HEK293T (cell line): ENCODE data around the gene AMOTL2.

ENCODE experiments used
- CTCF ChIA-PET: fragments of 350-600 bp; formaldehyde crosslinking; extraction: SDS; loops from one replicate; lab custom pipeline; 2021; ENCODE audit warnings: antibody characterized with exemption, inconsistent platforms; lab: Yijun Ruan, JAX
- POLR2A ChIA-PET: fragments of 350-600 bp; formaldehyde crosslinking; extraction: SDS; loops from one replicate; lab custom pipeline; 2020; ENCODE audit warnings: antibody characterized with exemption, inconsistent platforms; lab: Yijun Ruan, JAX
- DNase-seq: peaks from one replicate; pipeline ENCODE4 v3.0.0; 2012; ENCODE audit warnings: mixed read lengths; ENCODE audit errors: extremely low spot score
- ARNT ChIP-seq: fragments of 450-650 bp; IDR thresholded peaks from 2 replicates; pipeline ENCODE4 v1.6.1; 2017; ENCODE audit warnings: mild to moderate bottlenecking
- BHLHE40 ChIP-seq: fragments of 450-650 bp; IDR thresholded peaks from 2 replicates; pipeline ENCODE4 v1.6.1; 2016; ENCODE audit warnings: mild to moderate bottlenecking, moderate library complexity, borderline replicate concordance
- CTBP1 ChIP-seq: fragments of 450-650 bp; IDR thresholded peaks from 2 replicates; pipeline ENCODE4 v1.6.1; 2016; ENCODE audit warnings: borderline replicate concordance
- ELF4 ChIP-seq: fragments of 450-650 bp; IDR thresholded peaks from 2 replicates; pipeline ENCODE4 v1.6.1; 2017; ENCODE audit warnings: antibody characterized with exemption
- FOXA1 ChIP-seq: fragments of 450-650 bp; IDR thresholded peaks from 2 replicates; pipeline ENCODE4 v1.6.1; 2016; ENCODE audit warnings: mild to moderate bottlenecking
- FOXK2 ChIP-seq: fragments of 450-650 bp; IDR thresholded peaks from 2 replicates; pipeline ENCODE4 v1.6.1; 2016; ENCODE audit warnings: mild to moderate bottlenecking
- FOXM1 ChIP-seq: fragments of 450-650 bp; IDR thresholded peaks from 2 replicates; pipeline ENCODE4 v1.6.1; 2017; ENCODE audit warnings: mild to moderate bottlenecking, borderline replicate concordance
- HDGF ChIP-seq: fragments of 450-650 bp; IDR thresholded peaks from 2 replicates; pipeline ENCODE4 v1.6.1; 2017; ENCODE audit warnings: antibody characterized with exemption, borderline replicate concordance
- L3MBTL2 ChIP-seq: fragments of 450-650 bp; conservative IDR thresholded peaks from 2 replicates; pipeline ENCODE4 v1.6.1; 2016; ENCODE audit warnings: mild to moderate bottlenecking
- LEF1 ChIP-seq: fragments of 450-650 bp; IDR thresholded peaks from 2 replicates; pipeline ENCODE4 v1.6.1; 2017; ENCODE audit warnings: mild to moderate bottlenecking, borderline replicate concordance
- NFRKB ChIP-seq: fragments of 450-650 bp; IDR thresholded peaks from 2 replicates; pipeline ENCODE4 v1.6.1; 2016; ENCODE audit warnings: mild to moderate bottlenecking, moderate library complexity
- SP1 ChIP-seq: fragments of 450-650 bp; IDR thresholded peaks from 2 replicates; pipeline ENCODE4 v1.6.1; 2017
- SUZ12 ChIP-seq: fragments of 450-650 bp; IDR thresholded peaks from 2 replicates; pipeline ENCODE4 v1.6.1; 2016; ENCODE audit warnings: mild to moderate bottlenecking
- TARDBP ChIP-seq: fragments of 450-650 bp; IDR thresholded peaks from 2 replicates; pipeline ENCODE4 v1.6.1; 2016
- ZNF384 ChIP-seq: fragments of 450-650 bp; IDR thresholded peaks from 2 replicates; pipeline ENCODE4 v1.6.1; 2016
- TF ChIP-seq, protein P1 (sequence below): fragments of 450-650 bp; IDR thresholded peaks from 2 replicates; pipeline ENCODE4 v1.6.1; 2016

The AMOTL2 gene

GRCh38 chr3:134361162-134361835, 12.9 kb downstream of the AMOTL2 start:
- POLR2A ChIA-PET, result no interaction called here
- no peak for DNase-seq
- TF ChIP-seq CTBP1 (no peak), SUZ12 (no peak), SP1 (no peak), ELF4 (no peak), FOXK2 (no peak), ARNT (no peak), FOXA1 (no peak), TARDBP (no peak), FOXM1 (no peak), LEF1 (no peak), BHLHE40 (no peak), NFRKB (no peak), ZNF384 (no peak), L3MBTL2 (no peak)
- TF ChIP-seq, protein P1, sequence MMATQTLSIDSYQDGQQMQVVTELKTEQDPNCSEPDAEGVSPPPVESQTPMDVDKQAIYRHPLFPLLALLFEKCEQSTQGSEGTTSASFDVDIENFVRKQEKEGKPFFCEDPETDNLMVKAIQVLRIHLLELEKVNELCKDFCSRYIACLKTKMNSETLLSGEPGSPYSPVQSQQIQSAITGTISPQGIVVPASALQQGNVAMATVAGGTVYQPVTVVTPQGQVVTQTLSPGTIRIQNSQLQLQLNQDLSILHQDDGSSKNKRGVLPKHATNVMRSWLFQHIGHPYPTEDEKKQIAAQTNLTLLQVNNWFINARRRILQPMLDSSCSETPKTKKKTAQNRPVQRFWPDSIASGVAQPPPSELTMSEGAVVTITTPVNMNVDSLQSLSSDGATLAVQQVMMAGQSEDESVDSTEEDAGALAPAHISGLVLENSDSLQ, result no peak
- CTCF ChIA-PET, result no interaction called here

DNA sequence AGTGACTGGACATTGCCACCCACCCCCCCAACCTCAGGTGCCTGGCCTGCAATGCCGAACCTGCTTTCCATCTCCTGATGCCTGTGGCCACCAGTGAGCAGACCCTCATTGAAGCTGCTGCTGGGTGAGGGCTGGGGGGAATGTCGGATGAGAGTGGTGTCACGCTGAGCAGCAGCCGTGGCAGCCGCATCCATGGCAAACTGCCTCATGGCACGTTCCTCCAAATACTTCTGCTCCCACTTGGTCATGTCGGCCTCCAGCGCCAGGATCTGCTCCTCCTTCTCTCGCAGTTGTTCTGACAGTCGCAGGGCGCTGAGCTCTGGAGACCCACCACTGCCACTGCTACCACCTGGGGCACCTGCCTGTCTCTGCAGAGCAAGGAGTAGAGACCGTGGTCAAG, 14.2 kb downstream of the AMOTL2 start:
- DNase-seq, result no peak
- TF ChIP-seq ELF4, result no peak
- TF ChIP-seq, protein P1, result no peak
- TF ChIP-seq LEF1, result no peak
- TF ChIP-seq NFRKB, result no peak
- TF ChIP-seq TARDBP, result no peak
- TF ChIP-seq SUZ12, result no peak
- TF ChIP-seq ARNT, result no peak
- no peak for TF ChIP-seq HDGF
- ChIA-PET POLR2A (no interaction called here), CTCF (no interaction called here)

- ChIA-PET CTCF (interaction anchor here (1.0 kb wide), 1 partner anchor 8 kb away, joined by 3 read pairs; no protein-coding TSS in a partner anchor), POLR2A (no interaction called here)
- DNase-seq, result no peak
- no peak for TF ChIP-seq SUZ12
- TF ChIP-seq ARNT, result no peak
- TF ChIP-seq FOXM1, result no peak
- TF ChIP-seq LEF1, result no peak
- TF ChIP-seq L3MBTL2, result no peak
- TF ChIP-seq NFRKB, result no peak
- TF ChIP-seq FOXA1, result no peak
- no peak for TF ChIP-seq HDGF
- TF ChIP-seq ELF4, result no peak
Measured at GRCh38 chr3:134359121-134360010, 14.9 kb downstream of the AMOTL2 start.

DNA sequence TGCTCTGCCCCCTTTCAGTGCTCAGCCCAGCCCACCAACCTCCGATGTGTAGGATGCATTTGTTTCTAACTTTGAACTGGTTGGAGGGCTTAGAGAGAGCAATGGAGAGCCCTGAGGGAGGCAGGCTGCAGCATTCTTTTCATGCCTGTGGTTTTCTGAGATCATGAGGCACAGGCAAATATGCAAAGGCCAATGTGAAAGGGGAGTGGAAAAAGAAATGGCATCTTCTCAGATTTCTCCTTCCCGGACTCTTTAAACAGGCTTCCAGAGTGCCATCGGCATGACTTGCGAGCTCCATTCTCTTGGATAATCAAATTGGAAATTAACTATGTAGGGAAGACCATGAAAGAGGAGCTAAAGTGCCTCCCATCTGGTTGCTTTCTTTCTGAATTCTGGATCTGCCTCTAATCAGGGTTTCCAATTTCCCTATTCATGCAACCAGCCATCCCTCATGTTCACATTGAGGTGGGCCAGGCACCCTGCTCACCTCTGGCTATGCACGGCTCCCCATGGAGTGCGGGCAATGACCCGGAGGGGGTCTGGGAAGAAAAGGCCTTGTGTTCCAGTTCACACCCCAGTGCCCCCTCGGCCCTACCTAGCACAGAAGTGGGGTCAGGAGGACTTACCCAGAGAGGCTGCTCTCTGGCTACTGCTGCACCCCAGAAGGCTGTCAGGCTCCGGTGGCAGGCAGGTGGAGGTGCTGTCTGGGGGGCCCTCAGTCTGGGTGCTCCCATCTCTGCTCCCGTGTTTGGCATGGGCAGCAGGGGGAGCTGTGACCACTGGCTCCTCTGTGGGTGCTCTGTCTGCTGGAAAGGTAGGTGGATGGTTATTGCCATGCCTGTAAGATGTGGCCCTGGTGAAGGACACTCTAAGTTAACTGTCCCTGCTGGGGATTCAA, 16.1 kb downstream of the AMOTL2 start:
- no peak for DNase-seq
- ChIA-PET POLR2A (no interaction called here), CTCF (interaction anchor here (1.0 kb wide), 1 partner anchor 9 kb away, joined by 3 read pairs; no protein-coding TSS in a partner anchor)
- TF ChIP-seq ELF4 (no peak), SP1 (no peak), LEF1 (no peak), HDGF (no peak), CTBP1 (no peak), NFRKB (no peak), L3MBTL2 (no peak), FOXA1 (no peak), FOXM1 (no peak), SUZ12 (no peak), FOXK2 (no peak), TARDBP (no peak), BHLHE40 (no peak), ARNT (no peak), ZNF384 (no peak)
- TF ChIP-seq, protein P1, result no peak

GRCh38 chr3:134357261-134357913, 16.9 kb downstream of the AMOTL2 start:
- CTCF ChIA-PET, result interaction anchor here (0.9 kb wide), 1 partner anchor 21 kb away, joined by 3 read pairs; no protein-coding TSS in a partner anchor
- POLR2A ChIA-PET, result interaction anchor here (1.1 kb wide), 1 partner anchor 17 kb away, joined by 3 read pairs; the partner anchor contains the start of gene AMOTL2

More at GRCh38 chr3:134357261-134357913, 16.9 kb downstream of the AMOTL2 start:
- no peak for TF ChIP-seq ELF4
- no peak for TF ChIP-seq FOXM1
- DNase-seq, result no peak
